Thoracic aorta (tissue), 2 donors: ENCODE data around the gene AADACL4. TPM values are rescaled to one million over a fixed set of nuclear protein-coding genes. Genes with fewer than 3 reads are reported as not detected.
A peak's percentile ranks its signal among the peaks of the same experiment; 100 is the strongest.

Source experiments
- ATAC-seq: fragments of 150-250 bp; one replicate; pipeline ENCODE4 v1.8.0; 2017; ENCODE audit warnings: low read depth; ENCODE audit not compliant: insufficient number of reproducible peaks, low FRiP score
- DNase-seq: peaks from one replicate; pipeline ENCODE4 v3.0.0-alpha.2; 2020; ENCODE audit warnings: low spot score
- H3K27ac ChIP-seq, 2 donors: fragments of 200-600 bp; sonication (generic); 1 replicate in 1 of 2; 2 replicates in 1 of 2; pipeline ENCODE4 v1.5.1; 2016; ENCODE audit warnings: mild to moderate bottlenecking in 2 of 2, moderate library complexity in 2 of 2
- H3K27me3 ChIP-seq: fragments of 200-600 bp; sonication (generic); replicated peaks from 2 replicates; pipeline ENCODE4 v1.6.0; 2016; ENCODE audit warnings: mild to moderate bottlenecking; ENCODE audit not compliant: insufficient read depth
- H3K36me3 ChIP-seq: fragments of 200-600 bp; sonication (generic); one replicate; pipeline ENCODE4 v1.5.1; 2016
- H3K4me1 ChIP-seq, 2 donors: fragments of 200-600 bp; sonication (generic); 1 replicate in 1 of 2; 2 replicates in 1 of 2; pipeline versions ENCODE4 v1.5.1 to v1.6.0; 2016; ENCODE audit warnings: low read depth in 2 of 2, mild to moderate bottlenecking in 1 of 2; ENCODE audit not compliant: control insufficient read depth in 1 of 2
- H3K4me3 ChIP-seq: fragments of 200-600 bp; sonication (generic); 2 replicates; pipeline ENCODE4 v1.5.1; 2016; ENCODE audit warnings: mild to moderate bottlenecking
- H3K9me3 ChIP-seq: fragments of 200-600 bp; sonication (generic); 2 replicates; pipeline ENCODE4 v1.5.1; 2016
- CTCF ChIP-seq: fragments of 200-600 bp; sonication (generic); IDR thresholded peaks from one replicate; pipeline ENCODE4 v1.5.1; 2019; ENCODE audit warnings: antibody characterized with exemption
- total RNA-seq, 2 donors: library from RNA; depleted of rRNA; stranded (reverse); fragments of >200 nt; gene quantifications; one replicate each; pipeline versions ENCODE4 v1.1.0 to v1.2.3, GENCODE V29; 2016

Gene AADACL4
- not detected for total RNA-seq

GRCh38 chr1:12643785-12644184, at the start of gene AADACL4:
Gene AADACL4, plus strand, starts transcription at chr1:12644085. Its CDS starts 462 bp downstream, at chr1:12644547.
- H3K4me1 ChIP-seq, result peaks cover 0 to 6% of the 10 kb centered on the region in 2 donors
- no peaks in the 10 kb centered on the region for H3K36me3 ChIP-seq
- H3K9me3 ChIP-seq, result peaks cover 24% of the 10 kb centered on the region
- H3K27me3 ChIP-seq, result no peaks in the 10 kb centered on the region
- no peak for TF ChIP-seq CTCF
- DNase-seq (no peak), ATAC-seq (no peak)
- no peak within 1 kb of the TSS for H3K4me3 ChIP-seq
- no peak within 1 kb of the TSS for H3K27ac ChIP-seq

GRCh38 chr1:12594490-12594889, 49.4 kb upstream of the AADACL4 start:
- Histone ChIP-seq H3K4me3 (peak overlapping the region; percentile 69), H3K4me1 (peaks cover 53 to 92% of the 10 kb centered on the region in 2 donors), H3K27ac (peak overlapping the region; percentile 95 to 98), H3K36me3 (peaks cover 10% of the 10 kb centered on the region), H3K27me3 (no peaks in the 10 kb centered on the region), H3K9me3 (no peaks in the 10 kb centered on the region)
- DNase-seq (no peak), ATAC-seq (no peak)
- no peak for TF ChIP-seq CTCF

GRCh38 chr1:12594966-12595756, 48.7 kb upstream of the AADACL4 start:
- TF ChIP-seq CTCF, result no peak
- Histone ChIP-seq H3K4me3 (peak overlapping the region; percentile 69), H3K9me3 (no peaks in the 10 kb centered on the region), H3K36me3 (peaks cover 6% of the 10 kb centered on the region), H3K27ac (peak overlapping the region; percentile 95 to 98), H3K4me1 (peaks cover 58 to 92% of the 10 kb centered on the region in 2 donors), H3K27me3 (no peaks in the 10 kb centered on the region)
- DNase-seq (no peak), ATAC-seq (no peak)

GRCh38 chr1:12595757-12596006, 48.2 kb upstream of the AADACL4 start:
- DNase-seq, result no peak
- Histone ChIP-seq H3K4me3 (peak overlapping the region; percentile 69), H3K36me3 (peaks cover 6% of the 10 kb centered on the region), H3K9me3 (no peaks in the 10 kb centered on the region), H3K27ac (peak overlapping the region; percentile 95 to 98), H3K4me1 (peaks cover 57 to 92% of the 10 kb centered on the region in 2 donors), H3K27me3 (no peaks in the 10 kb centered on the region)
- TF ChIP-seq CTCF, result no peak
- no peak for ATAC-seq

- H3K36me3 ChIP-seq, result peaks cover 6% of the 10 kb centered on the region
- no peaks in the 10 kb centered on the region for H3K9me3 ChIP-seq
- peaks cover 60 to 92% of the 10 kb centered on the region in 2 donors for H3K4me1 ChIP-seq
- no peak for TF ChIP-seq CTCF
- ATAC-seq, result peak; percentile 65
- no peaks in the 10 kb centered on the region for H3K27me3 ChIP-seq
- H3K4me3 ChIP-seq, result peak overlapping the region; percentile 69
- DNase-seq, result peak; percentile 83
- peak overlapping the region; percentile 95 to 98 for H3K27ac ChIP-seq
Measured at GRCh38 chr1:12596007-12596821, 47.7 kb upstream of the AADACL4 start.
